Stimulated activated CD4-positive, alpha-beta T cell treated with anti-CD3 and anti-CD28 coated beads, Interleukin-12 subunit alpha, Interleukin-12 subunit beta, amount 100 ng/mL, for 4 hours (primary cell): Measurements from ENCODE around the gene CMTM4.
"Not testable (repeated sequence)": the region's sequence is repeated elsewhere in the genome, so short reads cannot be mapped to it uniquely, and the experiment has no call there.

ENCODE experiments used
- DNase-seq: peaks from one replicate; pipeline ENCODE4 v3.0.0-alpha.2; 2020

CMTM4 gene

GRCh38 chr16:66639091-66639885 lies 57.3 kb downstream of the CMTM4 start:
- no peak for DNase-seq

GRCh38 chr16:66637806-66638205 lies 58.7 kb downstream of the CMTM4 start:
- DNase-seq: no peak

GRCh38 chr16:66636199-66636598 lies 60.3 kb downstream of the CMTM4 start:
- DNase-seq: no peak

GRCh38 chr16:66635406-66635805 lies 61.1 kb downstream of the CMTM4 start:
- no peak for DNase-seq

GRCh38 chr16:66634527-66635196 lies 61.9 kb downstream of the CMTM4 start:
- DNase-seq: no peak

- DNase-seq: not testable (repeated sequence)
Measured at GRCh38 chr16:66631558-66631957, 65.0 kb downstream of the CMTM4 start.

GRCh38 chr16:66630561-66631260 lies 65.8 kb downstream of the CMTM4 start:
- DNase-seq: not testable (repeated sequence)

GRCh38 chr16:66629856-66630255 lies 66.7 kb downstream of the CMTM4 start:
- DNase-seq: no peak

- DNase-seq: not testable (repeated sequence)
Measured at GRCh38 chr16:66627611-66628378, 68.7 kb downstream of the CMTM4 start.

GRCh38 chr16:66623755-66624154 lies 72.8 kb downstream of the CMTM4 start:
- DNase-seq: no peak

- DNase-seq: no peak
Measured at GRCh38 chr16:66622863-66623262, 73.7 kb downstream of the CMTM4 start.

- DNase-seq: no peak
Measured at GRCh38 chr16:66621973-66622372, 74.6 kb downstream of the CMTM4 start.

- DNase-seq: no peak
Measured at GRCh38 chr16:66620429-66620795, 76.1 kb downstream of the CMTM4 start.

- no peak for DNase-seq
Measured at GRCh38 chr16:66619534-66620428, 76.8 kb downstream of the CMTM4 start.

GRCh38 chr16:66618588-66619375 lies 77.8 kb downstream of the CMTM4 start:
- no peak for DNase-seq

GRCh38 chr16:66617728-66618127 lies 78.8 kb downstream of the CMTM4 start:
- no peak for DNase-seq

GRCh38 chr16:66617010-66617434 lies 79.5 kb downstream of the CMTM4 start:
- DNase-seq: no peak

GRCh38 chr16:66616592-66616991 lies 80.0 kb downstream of the CMTM4 start:
- no peak for DNase-seq

- no peak for DNase-seq
Measured at GRCh38 chr16:66616169-66616568, 80.4 kb downstream of the CMTM4 start.

GRCh38 chr16:66614161-66614802 lies 82.3 kb downstream of the CMTM4 start:
- no peak for DNase-seq

- DNase-seq: no peak
Measured at GRCh38 chr16:66612422-66612821, 84.1 kb downstream of the CMTM4 start.
